HTERT RPE-1 (cell line): Measurements from ENCODE around the gene IL19.
"Not testable (repeated sequence)": the region's sequence is repeated elsewhere in the genome, so short reads cannot be mapped to it uniquely, and the experiment has no call there.

ENCODE experiments used
- in situ Hi-C: fragments of 300-500 bp; cut with MboI; formaldehyde crosslinking; loops from 4 replicates; pipeline ENCODE4 v1.14.3; 2020; ENCODE audit warnings: low sequenced_read_pairs

Gene IL19

DNA sequence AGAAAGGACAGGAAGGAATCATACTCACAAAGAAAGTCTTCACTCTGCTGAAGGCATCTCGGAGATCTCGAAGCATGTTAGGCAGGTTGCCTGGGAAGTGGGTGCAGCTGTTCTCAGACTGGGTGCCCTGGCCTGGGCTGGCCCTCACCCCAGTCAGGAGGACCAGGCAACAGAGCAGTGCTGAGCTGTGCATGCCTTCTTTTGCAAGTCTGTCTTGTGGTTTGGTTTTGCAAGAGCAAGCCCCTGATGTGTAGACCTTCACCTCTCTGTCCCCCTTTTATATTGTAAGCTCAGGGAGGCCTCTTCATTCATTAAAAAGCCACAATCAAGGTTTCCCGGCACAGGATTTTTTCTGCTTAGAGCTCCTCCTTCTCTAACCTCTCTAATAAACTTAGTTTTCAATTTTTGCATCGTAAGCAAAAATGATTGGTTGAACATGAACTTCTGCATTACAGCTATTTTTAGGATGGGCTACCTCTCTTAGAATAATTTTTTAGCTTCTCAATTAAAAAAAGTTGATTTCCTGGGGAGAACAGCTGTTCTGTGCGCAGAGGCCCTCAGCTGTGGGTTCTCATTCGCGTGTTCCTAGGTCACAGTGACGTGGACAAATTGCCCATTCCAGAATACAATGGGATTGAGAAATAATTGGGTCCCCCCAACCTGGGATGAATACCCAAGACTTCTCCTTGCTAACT is 1.8 kb downstream of the IL19 start, which contains the start of gene IL10:
Gene IL10 (minus strand): TSS at position 252 of the 695 bp plus-strand sequence. CDS start 59 bp downstream, at position 193.
- in situ Hi-C loops, result no loop called here

DNA sequence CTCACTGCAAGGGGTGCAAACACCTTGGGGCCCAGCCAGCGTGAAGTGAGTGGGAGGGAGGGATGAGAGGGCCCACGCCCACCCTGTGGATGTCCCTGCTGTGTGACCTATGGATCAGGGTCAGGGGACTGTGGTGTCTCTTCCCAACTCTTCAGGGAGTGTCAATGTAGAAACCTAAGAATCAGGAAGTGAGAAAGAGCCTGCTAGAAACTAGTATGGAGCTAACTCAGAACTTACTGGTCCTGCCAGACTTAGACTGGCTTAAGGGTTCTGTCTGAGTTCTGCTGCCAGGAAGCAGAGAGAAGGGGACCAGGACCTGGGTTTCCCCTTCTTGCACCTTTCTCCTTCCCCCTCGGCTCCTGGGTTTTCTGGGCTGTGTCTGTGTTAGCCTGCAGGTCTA is 3.5 kb downstream of the IL19 start:
- in situ Hi-C loops, result no loop called here

DNA sequence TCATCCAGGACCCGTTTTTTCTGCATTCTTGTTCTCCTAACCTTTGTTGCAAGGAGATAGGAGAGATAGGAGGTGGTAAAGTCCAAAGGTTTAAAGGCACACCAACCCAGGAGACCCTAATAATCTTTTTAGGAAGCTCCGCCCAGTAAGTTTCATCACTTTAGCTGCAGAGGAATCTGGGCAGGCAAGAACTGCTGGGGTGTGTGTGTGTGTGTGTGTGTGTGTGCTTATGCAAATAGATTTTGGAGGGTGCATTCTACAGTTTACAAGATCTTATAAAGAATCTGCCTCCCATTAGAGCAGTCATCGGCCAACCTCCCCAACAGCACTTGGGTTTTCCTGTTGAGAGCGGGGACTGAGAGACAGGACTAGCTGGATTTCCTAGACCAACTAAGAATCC is 5.7 kb downstream of the IL19 start:
- in situ Hi-C loops, result no loop called here

DNA sequence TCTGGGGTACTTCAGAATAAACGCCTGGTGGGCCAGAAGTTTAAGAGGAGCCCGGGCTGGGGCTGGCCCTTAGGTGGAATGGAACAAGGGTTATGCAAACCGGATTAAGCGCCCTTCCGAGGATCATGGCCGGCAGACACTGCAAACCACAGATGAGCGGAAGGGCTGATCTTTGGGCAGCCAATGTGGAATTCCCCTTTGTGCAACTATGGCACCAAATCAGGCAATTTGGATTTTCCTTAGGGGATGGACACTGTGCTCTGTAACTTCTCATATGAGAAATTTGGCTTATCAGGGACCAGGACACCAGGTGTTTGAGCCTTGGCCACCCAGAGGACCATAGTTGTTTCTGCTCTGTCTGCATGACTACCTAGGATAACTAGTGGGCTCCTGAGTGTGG is 7.5 kb downstream of the IL19 start:
- in situ Hi-C loops, result no loop called here

DNA sequence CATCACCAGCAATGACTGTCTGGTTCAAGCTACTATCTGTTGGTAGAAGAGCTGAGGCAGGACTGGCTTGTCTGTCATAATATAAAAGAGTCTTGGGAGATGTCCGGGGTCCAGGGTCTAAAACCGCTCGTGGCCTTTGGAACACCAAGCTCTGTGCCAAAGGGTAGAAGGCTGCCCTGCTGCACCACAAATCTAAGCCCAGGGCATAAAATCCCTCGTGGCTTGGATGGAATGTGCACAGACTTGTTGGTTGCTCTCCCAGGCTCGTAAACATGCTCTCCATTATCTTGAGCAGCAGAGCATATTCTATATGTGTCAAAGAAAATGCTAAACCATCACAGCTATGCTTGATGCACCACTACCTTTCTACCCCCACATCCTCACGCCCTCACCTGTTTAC is 8.3 kb downstream of the IL19 start:
- in situ Hi-C loops, result not testable (repeated sequence)

DNA sequence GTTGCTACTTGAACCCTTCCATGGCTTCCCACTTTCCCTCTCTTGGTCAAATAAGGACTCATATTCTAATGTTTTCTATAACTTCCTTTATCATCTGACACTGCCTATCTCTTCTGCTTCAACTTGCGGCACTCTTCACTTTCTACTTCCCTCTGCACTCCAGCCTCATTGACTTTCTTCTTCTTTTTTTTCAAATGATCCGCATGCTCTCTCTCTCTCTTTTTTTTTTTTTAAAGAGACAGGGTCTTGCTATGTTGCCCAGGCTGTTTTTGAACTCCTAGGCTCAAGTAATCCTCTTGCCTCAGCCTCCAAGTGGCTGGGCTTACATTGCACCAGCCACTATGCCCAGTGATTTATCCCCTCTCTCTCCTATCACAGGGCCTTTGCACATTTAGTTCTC is 9.1 kb downstream of the IL19 start:
- in situ Hi-C loops, result no loop called here

DNA sequence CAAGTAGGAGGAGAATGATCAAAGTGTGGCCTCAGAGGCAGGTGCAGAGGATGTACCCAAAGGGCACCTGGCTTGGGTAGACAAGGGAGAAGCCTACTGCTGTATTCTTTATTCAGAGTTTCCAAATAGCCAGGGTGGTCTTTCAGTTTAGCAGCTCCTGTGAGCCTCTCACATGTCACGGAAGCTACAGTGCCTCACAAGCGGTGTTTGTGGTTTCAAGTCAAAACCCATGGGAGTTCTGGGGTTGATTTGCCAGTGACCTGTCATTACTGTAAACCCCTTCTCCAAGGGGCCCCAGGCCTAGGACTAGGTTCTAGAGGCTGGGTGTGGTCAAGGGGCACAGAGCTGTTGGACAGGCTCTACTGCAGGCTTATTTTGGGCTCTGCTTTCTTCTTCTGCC is 11.9 kb downstream of the IL19 start:
- in situ Hi-C loops, result no loop called here

DNA sequence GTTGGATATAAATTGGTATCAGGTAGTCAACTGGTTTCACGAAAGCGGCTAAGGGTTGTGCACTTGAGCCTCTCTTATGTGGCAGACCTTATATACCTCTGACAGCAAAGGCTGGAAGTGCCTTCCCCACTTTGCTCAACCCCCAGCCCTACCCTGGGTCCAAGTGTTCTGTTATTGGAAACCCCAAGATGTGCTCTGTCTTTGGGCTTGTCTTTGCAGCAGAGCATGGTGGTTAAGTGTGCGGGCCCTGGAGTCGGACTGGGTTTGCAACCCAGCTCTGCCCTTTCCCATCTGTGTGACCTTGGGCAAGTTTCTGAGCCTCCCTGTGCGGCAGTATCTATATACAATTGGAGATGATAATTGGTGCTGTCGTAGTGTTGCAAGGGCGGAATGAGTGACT is 12.9 kb downstream of the IL19 start:
- in situ Hi-C loops, result no loop called here

DNA sequence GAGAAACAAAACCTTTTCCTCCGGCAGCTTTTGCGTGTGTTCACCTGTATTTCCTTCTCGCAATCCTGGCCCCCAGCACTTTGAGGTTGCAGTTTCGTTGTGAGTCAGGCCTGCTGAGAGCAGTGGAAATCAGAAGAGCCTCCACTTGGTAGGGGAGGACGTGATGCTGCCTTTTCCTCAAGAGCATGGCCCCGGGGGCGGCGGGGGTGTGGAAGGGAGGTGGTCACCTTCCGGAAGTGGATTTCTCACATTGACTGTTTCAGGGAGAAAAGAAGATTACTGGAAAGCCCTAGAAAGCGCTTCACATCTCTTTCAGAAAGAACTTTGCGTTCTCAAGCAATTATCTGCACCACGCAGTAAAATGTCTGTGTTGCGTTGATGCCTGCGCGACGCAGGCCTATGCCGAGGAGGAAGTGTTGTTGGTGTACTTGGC is 13.9 kb downstream of the IL19 start:
- in situ Hi-C loops, result no loop called here

DNA sequence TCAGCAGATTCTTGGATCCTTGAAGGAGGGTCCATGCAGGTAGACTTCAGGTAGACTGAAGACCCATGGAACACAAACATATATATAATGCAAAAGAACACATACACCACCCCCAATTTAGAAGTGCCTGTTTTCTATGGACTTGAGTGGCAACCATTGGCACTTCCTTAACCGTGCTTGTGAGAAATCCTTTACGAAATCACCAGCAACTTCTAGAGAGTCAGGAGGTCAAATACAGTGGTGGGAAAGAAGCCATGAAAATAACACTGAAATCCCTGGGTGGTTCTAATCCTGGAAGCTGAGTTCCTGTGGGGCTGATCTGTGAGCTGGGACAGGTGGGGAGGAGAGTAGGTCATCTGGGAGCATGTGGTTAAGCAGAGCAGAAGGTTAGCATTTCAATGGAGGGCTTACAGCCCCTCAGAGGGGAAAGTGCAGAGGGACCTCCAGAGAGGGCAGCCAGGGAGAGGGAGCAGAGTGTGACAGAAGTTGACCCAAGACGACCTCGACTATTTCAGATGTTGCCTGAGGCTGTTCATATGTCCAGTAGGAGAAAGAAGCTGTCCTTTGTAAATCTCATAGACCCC is 14.7 kb downstream of the IL19 start:
- in situ Hi-C loops, result no loop called here

DNA sequence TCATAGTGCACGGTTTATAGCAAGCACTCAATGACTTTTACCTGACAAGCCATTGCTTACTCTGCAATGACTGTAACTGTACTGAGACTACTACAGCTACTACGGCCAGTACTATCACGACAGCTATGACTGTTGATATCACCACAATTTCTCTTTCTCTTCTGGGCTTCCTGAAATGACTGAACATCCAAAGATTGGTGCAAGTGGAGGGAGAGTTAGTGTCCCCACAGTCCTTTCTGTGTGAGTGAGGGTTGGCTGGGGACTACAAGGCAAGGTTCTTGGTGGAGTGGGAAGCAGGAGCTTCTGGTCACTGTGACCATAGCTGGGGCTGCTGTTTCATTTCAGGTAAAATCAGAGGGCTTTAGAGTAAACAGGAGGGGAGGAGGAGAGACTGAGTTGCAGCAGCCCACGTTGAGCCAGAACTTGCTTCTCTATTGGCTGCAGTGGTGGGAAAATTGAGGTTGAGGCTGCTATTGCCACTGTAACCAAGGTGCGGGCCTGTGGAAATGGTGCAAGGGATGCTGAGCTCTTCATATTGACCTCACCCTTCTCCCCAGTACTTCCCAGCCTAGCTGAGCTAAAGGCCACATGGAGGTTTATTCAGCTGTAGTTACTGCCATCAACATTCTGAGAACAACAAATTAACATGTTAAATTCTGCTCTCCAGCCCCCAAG is 15.8 kb downstream of the IL19 start:
- in situ Hi-C loops, result no loop called here

DNA sequence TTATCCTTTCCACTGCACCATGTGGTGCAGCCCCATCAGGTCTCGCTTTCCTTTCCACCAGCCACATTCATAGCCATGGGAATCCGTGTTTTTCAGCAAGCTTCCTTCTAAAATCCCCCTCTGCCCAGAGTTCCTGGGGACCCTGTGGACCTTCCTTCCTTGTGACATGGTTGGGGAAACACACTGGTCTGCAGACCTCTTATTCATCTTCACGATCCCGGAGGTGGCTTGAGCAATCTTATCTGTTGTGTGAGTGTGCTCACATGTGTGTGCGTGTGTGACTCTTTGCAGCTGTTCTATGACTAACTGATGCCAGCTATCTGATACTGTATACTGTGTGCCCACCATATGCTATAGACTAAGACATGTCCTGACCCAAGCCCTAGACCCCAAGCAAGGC is 17.3 kb downstream of the IL19 start:
- in situ Hi-C loops, result no loop called here

DNA sequence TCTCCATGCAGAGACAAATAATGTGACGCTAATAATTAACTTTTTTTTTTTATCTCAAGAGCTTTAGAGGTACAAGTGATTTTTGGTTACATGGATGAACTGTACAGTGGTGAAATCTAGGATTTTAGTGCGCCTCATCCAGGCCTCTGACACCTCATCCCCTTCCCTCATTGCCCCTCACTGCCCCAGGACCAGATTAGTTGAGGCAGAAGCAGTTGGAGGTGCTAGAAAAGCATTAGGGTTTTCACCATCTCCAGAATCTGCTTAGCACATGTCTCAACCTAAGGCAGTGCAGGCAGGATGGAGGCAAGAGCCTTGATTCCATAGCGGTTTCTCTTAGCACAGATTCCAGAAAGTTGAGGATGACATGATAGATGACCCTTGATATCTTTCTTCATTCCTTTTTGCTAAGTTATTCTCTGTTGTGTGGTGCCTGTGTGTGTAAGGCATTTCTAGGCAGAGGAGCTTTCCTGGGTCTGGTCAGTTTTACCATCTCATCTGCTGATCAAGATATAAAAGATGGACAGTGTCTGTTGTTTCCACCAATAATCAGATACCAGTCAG is 18.0 kb downstream of the IL19 start:
- in situ Hi-C loops, result no loop called here

DNA sequence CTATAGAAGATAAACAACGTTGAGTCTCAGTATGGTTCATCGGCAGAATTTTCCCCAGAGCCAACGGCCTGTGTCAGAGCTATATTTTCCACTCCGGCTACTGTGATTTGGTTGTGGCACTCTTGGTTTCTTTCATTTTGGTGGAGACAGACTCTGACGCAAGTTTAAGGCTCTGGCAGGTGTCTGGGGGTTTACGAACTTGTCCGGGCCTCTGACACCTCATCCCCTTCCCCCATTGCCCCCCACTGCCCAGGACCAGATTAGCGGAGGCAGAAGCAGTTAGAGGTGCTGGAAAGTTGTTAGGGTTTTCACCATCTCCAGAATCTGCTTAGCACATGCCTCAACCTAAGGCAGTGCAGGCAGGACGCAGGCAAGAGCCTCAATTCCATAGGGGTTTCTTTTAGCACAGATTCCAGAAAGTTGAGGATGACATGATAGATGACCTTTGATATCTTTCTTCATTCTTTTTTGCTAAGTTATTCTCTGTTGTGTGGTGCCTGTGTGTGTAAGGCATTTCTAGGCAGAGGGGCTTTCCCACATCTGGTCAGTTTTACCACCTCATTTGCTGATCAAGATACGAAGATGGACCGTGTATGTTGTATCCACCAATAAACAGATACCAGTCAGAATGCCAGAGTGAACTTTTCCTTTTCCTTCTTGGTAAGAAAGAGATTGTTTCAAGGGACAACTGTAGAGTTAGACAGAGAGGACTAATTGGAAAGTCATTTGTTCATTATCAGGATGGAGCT is 20.1 kb downstream of the IL19 start:
- in situ Hi-C loops, result no loop called here

DNA sequence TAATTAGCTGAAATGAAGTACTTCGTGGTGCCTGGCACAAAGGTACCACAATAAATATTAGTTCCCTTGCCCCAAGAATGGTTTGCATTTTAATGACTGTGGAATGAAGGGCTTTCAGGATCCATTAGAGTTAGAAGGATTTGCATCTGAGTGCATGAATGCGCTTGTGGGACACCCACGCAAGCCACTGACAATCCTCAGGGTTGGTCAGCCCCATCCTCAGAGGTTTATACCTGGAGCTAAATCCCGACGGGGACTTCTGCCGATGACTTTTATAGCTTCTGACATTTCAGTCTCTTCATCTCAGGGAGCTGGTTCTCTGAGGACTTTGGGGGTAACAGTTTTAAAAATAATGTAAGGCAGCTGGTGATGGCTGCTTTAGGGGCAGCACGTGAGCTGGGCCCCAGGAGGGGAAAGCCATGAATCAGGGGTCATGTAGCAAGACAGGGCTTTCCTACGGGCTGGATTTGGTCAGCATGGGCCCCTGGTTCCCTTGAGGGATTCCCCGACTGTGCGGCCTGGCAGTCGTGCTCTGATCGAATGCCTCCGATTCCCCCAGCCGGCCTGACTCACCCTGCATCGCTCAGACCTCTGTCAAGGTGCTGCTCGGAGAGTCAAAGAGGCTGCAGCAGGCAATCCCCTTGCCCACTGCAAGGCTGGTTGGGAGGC is 22.5 kb downstream of the IL19 start:
- in situ Hi-C loops, result no loop called here

DNA sequence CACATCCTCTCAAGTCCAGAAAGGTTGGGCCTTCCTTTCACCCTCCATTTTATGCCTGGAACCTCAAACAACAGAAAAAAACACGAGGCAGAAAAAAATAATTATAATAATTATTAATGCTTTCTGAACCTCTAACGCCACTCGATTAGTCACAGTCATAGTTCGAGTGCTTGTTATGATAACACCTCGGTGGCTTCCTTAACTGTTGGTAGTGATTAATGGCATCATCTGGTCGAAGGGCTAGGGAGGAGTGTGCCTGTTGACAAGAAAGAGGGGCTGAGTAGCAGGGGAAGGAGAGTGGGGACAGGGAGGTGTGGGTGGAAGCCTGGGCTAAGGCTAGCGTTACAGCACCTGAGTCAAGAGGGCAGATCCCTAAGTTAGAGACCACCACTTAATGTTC is 23.0 kb downstream of the IL19 start:
- in situ Hi-C loops, result no loop called here

DNA sequence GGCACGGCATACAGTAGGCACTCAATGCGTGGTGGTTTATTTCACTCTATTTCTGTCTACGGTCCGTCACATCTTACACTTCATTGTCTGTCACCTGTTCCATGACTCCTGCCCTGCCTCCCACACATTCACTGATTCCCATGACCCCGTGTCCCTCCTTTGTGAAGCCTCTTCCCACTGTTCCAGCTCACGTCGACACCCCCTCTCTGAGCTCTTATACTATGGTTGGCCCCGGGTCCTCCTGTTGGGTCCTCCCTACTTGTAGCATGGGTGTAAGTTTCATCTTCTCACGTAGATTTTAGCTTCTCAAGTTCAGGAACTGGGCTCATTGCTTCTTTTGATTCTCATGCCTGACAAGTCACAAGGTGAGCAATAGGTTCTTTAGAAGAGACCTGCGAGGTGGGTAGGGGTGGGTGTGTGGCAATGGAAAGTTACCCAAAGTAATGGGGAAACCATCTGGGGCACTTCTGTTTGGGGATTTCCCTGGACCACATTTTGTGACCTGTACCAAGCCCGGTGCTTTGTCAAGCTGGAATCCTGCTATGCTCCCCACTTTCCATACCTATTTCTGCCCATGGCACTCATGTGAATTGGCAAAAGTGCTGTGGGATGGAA is 23.8 kb downstream of the IL19 start:
- in situ Hi-C loops, result no loop called here

DNA sequence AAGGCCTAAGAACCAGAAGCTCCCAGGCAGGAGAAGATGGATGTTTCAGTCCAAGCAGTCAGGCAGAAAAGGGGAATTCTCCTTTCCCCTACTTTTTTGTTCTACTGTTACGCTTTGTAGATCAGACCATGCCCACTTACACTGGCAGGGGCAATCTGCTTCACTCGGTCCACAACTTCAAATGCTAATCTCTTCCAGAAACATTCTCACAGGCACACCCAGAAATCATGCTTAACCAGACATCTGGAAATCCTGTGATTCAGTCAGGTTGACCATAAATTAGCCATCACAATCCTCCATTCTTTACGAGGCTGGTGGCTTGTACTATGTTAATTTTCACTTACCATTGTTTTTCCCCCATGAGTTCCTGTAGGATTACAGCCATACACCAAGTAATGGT is 25.5 kb downstream of the IL19 start:
- in situ Hi-C loops, result no loop called here

DNA sequence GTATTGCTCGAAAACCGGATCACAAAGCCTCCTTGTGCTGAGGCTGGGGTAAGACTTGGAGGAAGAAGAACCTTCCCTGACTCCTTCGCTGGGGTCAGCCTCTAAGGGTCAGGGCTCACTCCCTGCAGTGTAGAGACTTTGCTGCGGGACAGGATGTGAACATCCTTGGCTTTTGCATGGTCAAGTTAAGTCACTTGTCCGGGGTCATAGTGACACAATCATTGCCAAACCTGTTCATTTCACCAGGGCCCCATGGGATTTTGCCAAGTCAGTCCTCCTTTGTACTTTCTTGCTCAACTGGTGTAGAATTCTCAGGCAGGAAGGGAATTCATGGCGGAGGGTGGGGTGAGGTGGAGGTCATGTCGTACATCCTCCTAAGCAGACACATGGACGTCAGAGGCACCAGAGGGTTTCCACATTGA is 26.4 kb downstream of the IL19 start:
- in situ Hi-C loops, result no loop called here
